Naive thymus-derived CD4-positive, alpha-beta T cell (primary cell): ENCODE measurements around the gene MAST1. TPM values are rescaled to one million over a fixed set of nuclear protein-coding genes. Genes with fewer than 3 reads are reported as not detected.

Source experiments
- ATAC-seq: fragments of 150-1000 bp; cut with Tn5 transposase; 2 replicates; pipeline ENCODE4 v1.10.0; 2021; ENCODE audit warnings: mild to moderate bottlenecking, moderate library complexity
- CTCF ChIA-PET: fragments of 350-600 bp; sonication (Branson Sonifier 250); formaldehyde crosslinking; loops from one replicate; lab custom pipeline; 2021; ENCODE audit warnings: antibody characterized with exemption; lab: Charles Lee
- POLR2A ChIA-PET: fragments of 350-600 bp; sonication (Branson Sonifier 250); formaldehyde crosslinking; loops from one replicate; lab custom pipeline; 2021; ENCODE audit warnings: antibody characterized with exemption, inconsistent platforms; lab: Charles Lee
- DNase-seq, 9 donors: peaks; one replicate each; pipeline versions ENCODE4 v3.0.0 to v3.0.0-alpha.2; 2020 to 2022; ENCODE audit warnings: mixed read lengths in 1 of 9
- H3K27ac ChIP-seq: one replicate; pipeline ENCODE4 v1.7.0; 2013; ENCODE audit warnings: mild to moderate bottlenecking, low read depth, low read length, moderate library complexity
- H3K27me3 ChIP-seq, 2 donors: one replicate each; pipeline ENCODE4 v1.7.0; 2013; ENCODE audit warnings: low read length in 2 of 2, mild to moderate bottlenecking in 2 of 2, moderate library complexity in 2 of 2; ENCODE audit not compliant: control insufficient read depth in 2 of 2, insufficient read depth in 2 of 2
- H3K36me3 ChIP-seq, 3 experiments: 1 replicate in 2 of 3; 2 replicates in 1 of 3; pipeline ENCODE4 v1.7.0; 2013; ENCODE audit warnings: low read length in 3 of 3, mild to moderate bottlenecking in 3 of 3, moderate library complexity in 1 of 3; ENCODE audit not compliant: insufficient read depth in 3 of 3, control insufficient read depth in 2 of 3
- H3K4me1 ChIP-seq, 2 donors: one replicate each; pipeline ENCODE4 v1.7.0; 2013; ENCODE audit warnings: low read length in 2 of 2, mild to moderate bottlenecking in 2 of 2, moderate library complexity in 1 of 2; ENCODE audit not compliant: control insufficient read depth in 2 of 2, insufficient read depth in 2 of 2
- H3K4me3 ChIP-seq: 2 replicates; pipeline ENCODE4 v1.7.0; 2013; ENCODE audit warnings: mild to moderate bottlenecking, low read length
- H3K9me3 ChIP-seq, 3 experiments: 1 replicate in 2 of 3; 2 replicates in 1 of 3; pipeline ENCODE4 v1.7.0; 2013; ENCODE audit warnings: low read length in 3 of 3; ENCODE audit not compliant: control insufficient read depth in 2 of 3
- H3K27ac Mint-ChIP-seq, 9 donors: one replicate each; pipeline ENCODE4 v1.8.0; 2020 to 2022; ENCODE audit warnings: mixed read lengths in 9 of 9, mild to moderate bottlenecking in 8 of 9, moderate library complexity in 5 of 9, inconsistent platforms in 2 of 9
- H3K27me3 Mint-ChIP-seq, 5 donors: one replicate each; pipeline ENCODE4 v1.8.0; 2021 to 2022; ENCODE audit warnings: mixed read lengths in 5 of 5, mild to moderate bottlenecking in 1 of 5
- H3K36me3 Mint-ChIP-seq, 5 donors: one replicate each; pipeline ENCODE4 v1.8.0; 2020 to 2022; ENCODE audit warnings: mixed read lengths in 5 of 5, mild to moderate bottlenecking in 3 of 5, inconsistent platforms in 1 of 5
- H3K4me1 Mint-ChIP-seq, 7 donors: one replicate each; pipeline ENCODE4 v1.8.0; 2020 to 2022; ENCODE audit warnings: mixed read lengths in 7 of 7, mild to moderate bottlenecking in 3 of 7, inconsistent platforms in 1 of 7
- H3K4me3 Mint-ChIP-seq, 10 donors: one replicate each; pipeline ENCODE4 v1.8.0; 2020 to 2022; ENCODE audit warnings: mild to moderate bottlenecking in 10 of 10, mixed read lengths in 10 of 10, moderate library complexity in 6 of 10, inconsistent platforms in 2 of 10
- H3K9me3 Mint-ChIP-seq, 11 donors: one replicate each; pipeline ENCODE4 v1.8.0; 2020 to 2022; ENCODE audit warnings: mixed read lengths in 11 of 11, mild to moderate bottlenecking in 4 of 11, inconsistent platforms in 1 of 11, moderate library complexity in 1 of 11
- intact Hi-C, 2 donors: fragments of 100-400 bp; cut with micrococcal nuclease; formaldehyde crosslinking; loops; one replicate each; pipeline ENCODE4 v1.15.1; 2023
- polyA plus RNA-seq, 2 donors: library from polyadenylated mRNA; unstranded; fragments of 300-500 nt; fragmentation: Illumina TruSeq; gene quantifications; one replicate each; pipeline ENCODE4 v1.2.3, GENCODE V29; 2021
- total RNA-seq, 6 experiments: library from RNA in 5 of 6; stranded (reverse) in 5 of 6; gene quantifications; 1 replicate in 5 of 6; 2 replicates in 1 of 6; pipeline ENCODE4 v1.2.3 and lab custom pipeline; 2021 to 2026

Gene MAST1
- total and polyA plus RNA-seq, 7 experiments from 2014 or later: 0.51 to 3.5 (median 0.77) TPM; not detected in 1

GRCh38 chr19:12856653-12857052 is 18.3 kb downstream of the MAST1 start:
- Mint-ChIP-seq H3K9me3 (peaks cover 0 to 25% (median 5%) of the 10 kb centered on the region in 11 donors), H3K4me3 (no peak overlapping the region), H3K4me1 (no peaks in the 10 kb centered on the region), H3K27ac (no peak overlapping the region), H3K27me3 (peaks cover 0 to 4% (median 0%) of the 10 kb centered on the region in 5 donors), H3K36me3 (no peaks in the 10 kb centered on the region)
- no peak for DNase-seq
- no peaks in the 10 kb centered on the region for H3K27me3 ChIP-seq
- no peaks in the 10 kb centered on the region for H3K9me3 ChIP-seq
- no peak for ATAC-seq
- ChIA-PET POLR2A (no interaction called here), CTCF (interaction anchor here (0.7 kb wide), 1 partner anchor 328 kb away, joined by 3 read pairs; no protein-coding TSS in a partner anchor)
- no peaks in the 10 kb centered on the region for H3K4me1 ChIP-seq
- H3K27ac ChIP-seq: no peak overlapping the region
- no peak overlapping the region for H3K4me3 ChIP-seq
- H3K36me3 ChIP-seq: no peaks in the 10 kb centered on the region
- intact Hi-C loops: no loop called here

GRCh38 chr19:12858041-12858928 is 20.0 kb downstream of the MAST1 start:
- Mint-ChIP-seq H3K27ac (no peak overlapping the region), H3K27me3 (peaks cover 0 to 6% (median 0%) of the 10 kb centered on the region in 5 donors), H3K4me3 (no peak overlapping the region), H3K4me1 (no peaks in the 10 kb centered on the region), H3K36me3 (no peaks in the 10 kb centered on the region), H3K9me3 (peaks cover 0 to 25% (median 5%) of the 10 kb centered on the region in 11 donors)
- Histone ChIP-seq H3K4me3 (no peak overlapping the region), H3K9me3 (no peaks in the 10 kb centered on the region), H3K27me3 (no peaks in the 10 kb centered on the region), H3K4me1 (no peaks in the 10 kb centered on the region), H3K27ac (no peak overlapping the region), H3K36me3 (no peaks in the 10 kb centered on the region)
- DNase-seq (no peak), ATAC-seq (no peak)
- ChIA-PET CTCF (no interaction called here), POLR2A (no interaction called here)
- intact Hi-C loops: no loop called here

- H3K36me3 Mint-ChIP-seq: no peaks in the 10 kb centered on the region
- peaks cover 0 to 25% (median 5%) of the 10 kb centered on the region in 11 donors for H3K9me3 Mint-ChIP-seq
- H3K9me3 ChIP-seq: no peaks in the 10 kb centered on the region
- ATAC-seq (no peak), DNase-seq (no peak)
- no peak overlapping the region for H3K27ac Mint-ChIP-seq
- no peaks in the 10 kb centered on the region for H3K4me1 Mint-ChIP-seq
- CTCF ChIA-PET: no interaction called here
- H3K4me1 ChIP-seq: no peaks in the 10 kb centered on the region
- no peaks in the 10 kb centered on the region for H3K27me3 ChIP-seq
- POLR2A ChIA-PET: no interaction called here
- H3K4me3 Mint-ChIP-seq: no peak overlapping the region
- H3K4me3 ChIP-seq: no peak overlapping the region
- intact Hi-C loops: no loop called here
- H3K27ac ChIP-seq: no peak overlapping the region
- H3K36me3 ChIP-seq: no peaks in the 10 kb centered on the region
- peaks cover 0 to 9% (median 0%) of the 10 kb centered on the region in 5 donors for H3K27me3 Mint-ChIP-seq
These were observed 21.2 kb downstream of the MAST1 start for GRCh38 chr19:12859546-12859945.

- no peaks in the 10 kb centered on the region for H3K9me3 ChIP-seq
- H3K4me3 Mint-ChIP-seq: no peak overlapping the region
- H3K27me3 ChIP-seq: no peaks in the 10 kb centered on the region
- H3K9me3 Mint-ChIP-seq: peaks cover 0 to 3% (median 0%) of the 10 kb centered on the region in 11 donors
- ATAC-seq (no peak), DNase-seq (no peak)
- CTCF ChIA-PET: interaction anchor here (0.9 to 1.2 kb wide), 2 partner anchors 11 to 94 kb away, joined by 3 to 4 read pairs; no protein-coding TSS in a partner anchor
- intact Hi-C loops: no loop called here
- POLR2A ChIA-PET: interaction anchor here (0.6 to 1.9 kb wide), 4 partner anchors 11 to 101 kb away, joined by 3 to 4 read pairs (median 3); no protein-coding TSS in a partner anchor
- H3K36me3 ChIP-seq: no peaks in the 10 kb centered on the region
- H3K27ac ChIP-seq: no peak overlapping the region
- peaks cover 0 to 4% of the 10 kb centered on the region in 2 donors for H3K4me1 ChIP-seq
- no peak overlapping the region for H3K4me3 ChIP-seq
- no peaks in the 10 kb centered on the region for H3K36me3 Mint-ChIP-seq
- peaks cover 0 to 9% (median 0%) of the 10 kb centered on the region in 5 donors for H3K27me3 Mint-ChIP-seq
- H3K4me1 Mint-ChIP-seq: peaks cover 6 to 16% (median 9%) of the 10 kb centered on the region in 7 donors
- H3K27ac Mint-ChIP-seq: peak overlapping the region in 1 of 9 donors; percentile 62
These were observed 25.8 kb downstream of the MAST1 start for GRCh38 chr19:12864143-12864542.

DNA sequence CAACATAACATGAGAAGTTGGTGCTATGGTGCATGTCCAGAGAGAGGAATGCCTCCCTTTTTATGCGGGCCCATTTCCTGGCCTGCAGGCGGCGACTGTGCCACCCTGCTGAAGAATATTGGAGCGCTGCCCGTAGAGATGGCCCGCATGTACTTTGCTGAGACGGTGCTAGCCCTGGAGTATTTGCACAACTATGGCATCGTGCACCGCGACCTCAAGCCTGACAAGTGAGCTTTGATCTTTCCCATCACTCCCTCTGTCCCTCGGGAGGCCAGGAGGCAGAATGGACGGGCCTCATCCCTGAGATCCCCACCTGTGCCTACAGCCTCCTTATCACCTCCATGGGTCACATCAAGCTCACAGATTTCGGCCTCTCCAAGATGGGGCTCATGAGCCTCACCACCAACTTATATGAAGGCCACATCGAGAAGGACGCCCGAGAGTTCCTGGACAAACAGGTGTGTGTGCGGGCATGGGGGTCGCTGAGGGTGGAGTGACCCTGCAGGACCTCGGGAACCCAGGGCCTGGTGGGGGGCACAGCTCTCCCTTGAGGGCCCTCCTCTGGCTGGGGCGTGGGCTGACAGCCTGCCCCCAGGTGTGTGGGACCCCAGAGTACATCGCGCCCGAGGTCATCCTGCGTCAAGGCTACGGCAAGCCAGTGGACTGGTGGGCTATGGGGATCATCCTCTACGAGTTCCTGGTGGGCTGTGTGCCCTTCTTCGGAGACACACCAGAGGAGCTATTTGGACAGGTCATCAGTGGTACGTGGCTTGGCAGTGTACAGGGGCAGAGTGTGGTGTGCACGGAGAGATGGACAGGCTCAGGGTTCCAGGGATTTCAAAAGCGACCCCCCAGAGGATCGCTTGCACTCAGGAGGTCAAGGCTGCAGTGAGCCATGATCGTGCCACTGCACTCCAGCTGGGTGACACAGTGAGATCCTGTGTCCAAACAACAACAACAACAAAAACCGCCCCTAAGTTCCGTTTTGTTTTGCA is 26.7 kb downstream of the MAST1 start:
- Mint-ChIP-seq H3K36me3 (no peaks in the 10 kb centered on the region), H3K27ac (peak overlapping the region in 1 of 9 donors; percentile 62), H3K9me3 (peaks cover 0 to 1% (median 0%) of the 10 kb centered on the region in 11 donors), H3K4me1 (peaks cover 6 to 16% (median 9%) of the 10 kb centered on the region in 7 donors), H3K27me3 (peaks cover 0 to 6% (median 0%) of the 10 kb centered on the region in 5 donors), H3K4me3 (peak overlapping the region in 2 of 10 donors; percentile 19 to 56)
- DNase-seq (no peak), ATAC-seq (no peak)
- POLR2A ChIA-PET: interaction anchor here (1.9 kb wide), 1 partner anchor 28 kb away, joined by 4 read pairs; no protein-coding TSS in a partner anchor
- Histone ChIP-seq H3K4me3 (no peak overlapping the region), H3K9me3 (no peaks in the 10 kb centered on the region), H3K27ac (no peak overlapping the region), H3K36me3 (no peaks in the 10 kb centered on the region), H3K27me3 (no peaks in the 10 kb centered on the region), H3K4me1 (peaks cover 0 to 4% of the 10 kb centered on the region in 2 donors)
- CTCF ChIA-PET: interaction anchor here (0.6 to 1.2 kb wide), 2 partner anchors 95 to 364 kb away, joined by 3 to 4 read pairs; no protein-coding TSS in a partner anchor
- intact Hi-C loops: no loop called here
